T-helper 1 cell (primary cell): ENCODE results near the gene RALGPS1.

Experiments
- DNase-seq, 5 donors: peaks; one replicate each; pipeline ENCODE4 v3.0.0-alpha.2; 2012 to 2020

Gene RALGPS1

DNA sequence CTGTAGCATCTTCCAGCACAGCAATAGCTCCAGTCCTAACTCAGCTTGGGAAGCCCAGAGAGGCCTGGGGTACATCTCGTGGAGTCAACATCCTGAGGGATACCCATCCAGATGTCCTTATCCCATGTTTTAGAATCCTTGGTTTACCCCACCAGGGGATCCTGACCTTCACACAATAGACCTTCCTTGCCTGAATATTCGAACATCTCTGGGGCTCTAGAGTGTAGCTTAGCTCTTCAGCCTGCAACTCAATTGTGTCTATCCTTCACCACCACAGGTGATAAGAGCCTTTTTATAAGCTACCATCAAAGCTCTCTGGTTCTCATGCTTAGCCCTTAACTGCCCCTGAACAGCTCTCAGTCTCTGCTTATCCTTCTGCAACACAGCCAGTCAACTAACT is 7.5 kb upstream of the RALGPS1 start:
- DNase-seq = no peak

- peak in 4 of 5 donors; percentile 25 to 65 (median 50) for DNase-seq
These were observed 767 bp downstream of the RALGPS1 start for GRCh38 chr9:126915281-126915816.

DNA sequence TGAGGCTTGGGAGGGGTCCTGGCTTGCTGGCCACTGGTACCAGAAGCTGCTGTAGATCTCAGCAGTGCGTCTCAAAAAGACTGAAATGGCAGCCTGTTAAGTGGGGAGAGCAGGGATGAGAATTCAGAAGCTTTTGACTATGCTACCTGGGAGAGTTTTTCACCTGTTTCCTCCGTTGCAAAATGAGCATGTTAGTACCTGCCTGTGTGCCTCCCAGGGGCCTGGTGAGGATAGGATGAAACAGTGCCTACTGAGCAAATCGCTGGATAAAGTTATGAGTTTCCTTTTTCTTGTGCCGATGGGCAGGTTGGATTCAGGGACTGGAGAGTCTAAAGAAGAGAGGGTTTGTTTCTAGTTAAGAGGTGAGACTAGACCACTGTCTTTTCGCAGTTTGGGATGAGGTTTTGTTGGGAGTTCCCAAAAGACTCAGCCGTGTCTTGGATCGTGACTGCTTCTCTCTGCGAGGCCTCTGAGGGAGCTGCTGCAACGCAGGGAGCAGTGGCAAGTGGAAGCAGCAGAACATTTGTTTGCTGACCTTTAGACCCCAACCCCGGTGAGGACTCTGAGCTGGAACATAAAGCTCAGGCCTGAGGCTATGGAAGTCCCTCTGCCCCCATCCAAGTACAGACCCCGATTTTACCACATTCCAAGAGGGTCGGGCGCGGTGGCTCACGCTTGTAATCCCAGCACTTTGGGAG is 1.4 kb downstream of the RALGPS1 start:
- DNase-seq = no peak

DNA sequence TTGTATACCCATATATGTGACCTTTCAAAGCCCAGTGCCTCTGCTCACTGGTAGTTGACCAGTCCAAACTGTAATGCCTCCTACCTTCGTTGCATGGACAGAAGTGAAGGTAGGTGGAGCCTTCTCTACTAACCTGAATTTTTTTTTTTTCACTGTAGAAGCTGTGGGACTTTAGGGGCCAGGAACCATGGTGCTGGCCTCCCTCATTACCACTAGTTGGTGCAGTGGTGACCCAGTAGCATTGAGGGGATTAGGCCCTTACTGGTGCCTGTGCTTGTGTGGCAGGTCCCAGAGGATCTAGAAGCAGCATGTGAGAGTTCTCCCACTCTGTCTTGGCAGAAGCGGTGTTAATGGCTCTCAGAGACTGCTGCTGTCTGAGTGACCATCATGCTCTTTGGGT is 2.3 kb downstream of the RALGPS1 start:
- DNase-seq = no peak

- no peak for DNase-seq
These were observed 4.6 kb downstream of the RALGPS1 start for GRCh38 chr9:126919193-126919592.

DNA sequence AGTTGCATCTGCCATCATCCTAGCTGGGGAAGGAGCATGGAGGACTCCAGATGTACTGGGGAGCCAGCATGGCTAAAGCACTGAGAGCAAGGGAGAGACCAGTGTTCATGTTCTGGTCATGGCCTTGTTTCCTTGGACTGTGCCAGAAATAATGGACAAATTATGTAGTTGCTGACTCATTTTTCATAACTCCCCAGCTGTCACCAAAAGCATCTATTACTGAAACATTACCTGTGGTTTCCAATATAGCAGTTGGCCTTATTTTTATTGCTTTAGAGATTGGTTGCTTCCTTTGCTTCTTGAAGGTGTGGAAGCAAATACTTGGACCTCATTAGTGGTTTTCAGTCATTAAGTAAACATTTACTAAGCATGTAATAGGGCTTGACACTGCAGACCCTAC is 11.3 kb downstream of the RALGPS1 start:
- no peak for DNase-seq

DNA sequence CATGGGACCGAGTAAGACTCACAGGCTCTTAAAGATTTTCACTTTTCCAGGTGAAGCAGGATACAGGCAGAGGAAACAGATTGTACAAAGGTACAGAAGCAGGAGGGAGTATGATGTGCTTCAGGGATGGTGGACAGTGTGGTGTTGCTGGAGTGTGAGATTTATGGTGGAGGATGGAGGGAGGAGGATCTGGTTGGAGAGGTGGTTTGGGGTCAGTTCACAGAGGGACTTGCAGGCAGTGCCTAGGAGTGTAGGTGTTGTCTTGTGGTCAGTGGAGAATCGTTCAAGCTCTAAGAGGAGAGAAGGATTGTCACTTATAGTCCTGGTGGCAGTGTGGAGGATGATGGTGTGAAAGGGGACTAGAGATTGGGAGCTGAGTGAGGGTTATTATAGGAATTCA is 11.8 kb downstream of the RALGPS1 start:
- DNase-seq = no peak

DNA sequence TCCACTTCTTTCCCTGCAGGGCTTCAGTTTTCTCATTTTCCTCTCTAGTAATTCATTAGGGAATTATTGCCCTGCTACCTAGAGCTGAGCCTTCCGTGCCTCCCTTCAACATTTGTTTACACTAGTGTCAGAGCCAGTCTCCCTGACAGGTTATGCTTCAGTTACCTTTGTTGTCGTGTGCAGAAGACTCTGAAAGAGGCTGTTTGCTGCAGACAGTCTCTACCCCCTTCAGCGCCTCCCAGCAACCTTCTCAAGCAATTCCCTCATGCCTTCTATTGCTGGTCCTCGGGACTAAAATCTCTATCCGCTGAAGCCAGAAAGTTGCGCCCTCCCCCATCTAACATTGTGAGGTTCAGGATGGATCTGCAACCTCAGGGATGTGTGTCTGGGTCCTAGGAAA is 12.8 kb downstream of the RALGPS1 start:
- DNase-seq = no peak

- no peak for DNase-seq
These were observed 18.3 kb downstream of the RALGPS1 start for GRCh38 chr9:126932871-126933321.

DNA sequence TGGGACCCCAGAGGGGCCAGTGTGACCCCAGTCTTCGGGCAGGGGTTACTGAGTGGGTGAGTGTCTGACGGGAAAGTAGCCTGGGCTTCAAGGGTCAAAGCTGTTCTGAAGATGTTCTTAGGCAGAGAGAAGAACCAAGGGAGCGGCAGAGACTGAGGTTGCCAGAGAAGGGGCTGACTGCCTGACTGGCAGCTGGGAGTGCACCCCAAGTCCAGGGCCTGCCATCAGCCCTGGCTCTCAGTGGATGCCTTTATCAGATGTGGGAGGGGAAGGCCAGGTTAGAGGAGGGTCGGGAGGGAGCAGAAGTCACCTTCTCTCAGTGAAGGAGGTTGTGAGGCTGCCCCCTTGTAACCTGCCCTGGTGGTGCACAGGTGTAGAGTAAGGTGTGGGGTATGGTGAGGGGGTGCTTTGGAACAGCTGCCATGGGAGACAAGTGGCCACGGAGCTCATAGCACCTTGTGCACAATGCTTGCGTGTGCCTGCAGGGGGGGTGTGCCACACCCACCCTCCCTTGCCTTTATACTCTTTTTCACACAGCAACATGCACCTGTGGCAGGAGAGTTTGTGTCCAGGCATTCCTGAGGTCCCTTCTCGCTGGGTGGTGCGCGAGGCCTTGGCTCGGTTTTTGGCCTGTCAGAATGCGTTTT is 18.9 kb downstream of the RALGPS1 start:
- DNase-seq = no peak

- DNase-seq = no peak
These were observed 19.9 kb downstream of the RALGPS1 start for GRCh38 chr9:126934441-126934840.

GRCh38 chr9:126935630-126936029 is 21.0 kb downstream of the RALGPS1 start:
- DNase-seq = no peak

GRCh38 chr9:126937444-126937843 is 22.9 kb downstream of the RALGPS1 start:
- no peak for DNase-seq

GRCh38 chr9:126938327-126938726 is 23.7 kb downstream of the RALGPS1 start:
- DNase-seq = no peak

GRCh38 chr9:126939821-126940221 is 25.2 kb downstream of the RALGPS1 start:
- no peak for DNase-seq

- no peak for DNase-seq
These were observed 27.8 kb downstream of the RALGPS1 start for GRCh38 chr9:126942399-126942798.

- no peak for DNase-seq
These were observed 31.1 kb downstream of the RALGPS1 start for GRCh38 chr9:126945682-126946081.

DNA sequence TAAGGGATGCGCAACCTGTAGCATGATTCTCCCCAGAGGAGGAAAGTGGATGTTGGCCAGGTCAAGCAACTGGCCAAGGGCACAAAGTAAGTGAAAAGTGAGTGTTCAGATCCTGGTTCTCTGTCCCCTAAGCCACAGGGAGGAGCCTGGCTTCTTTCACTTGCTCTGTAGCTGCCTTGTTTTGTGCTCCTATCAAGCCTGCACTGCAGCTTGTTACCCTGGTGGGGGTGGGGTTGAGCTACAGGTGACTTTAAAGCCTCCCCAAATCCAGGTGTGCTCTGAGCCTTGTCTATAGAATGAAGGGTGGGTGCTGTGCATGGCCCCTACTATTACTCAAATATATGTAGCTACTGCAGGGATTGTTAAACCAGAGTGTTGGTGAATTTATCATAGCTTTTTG is 32.9 kb downstream of the RALGPS1 start:
- DNase-seq = peak in 1 of 5 donors; percentile 8

DNA sequence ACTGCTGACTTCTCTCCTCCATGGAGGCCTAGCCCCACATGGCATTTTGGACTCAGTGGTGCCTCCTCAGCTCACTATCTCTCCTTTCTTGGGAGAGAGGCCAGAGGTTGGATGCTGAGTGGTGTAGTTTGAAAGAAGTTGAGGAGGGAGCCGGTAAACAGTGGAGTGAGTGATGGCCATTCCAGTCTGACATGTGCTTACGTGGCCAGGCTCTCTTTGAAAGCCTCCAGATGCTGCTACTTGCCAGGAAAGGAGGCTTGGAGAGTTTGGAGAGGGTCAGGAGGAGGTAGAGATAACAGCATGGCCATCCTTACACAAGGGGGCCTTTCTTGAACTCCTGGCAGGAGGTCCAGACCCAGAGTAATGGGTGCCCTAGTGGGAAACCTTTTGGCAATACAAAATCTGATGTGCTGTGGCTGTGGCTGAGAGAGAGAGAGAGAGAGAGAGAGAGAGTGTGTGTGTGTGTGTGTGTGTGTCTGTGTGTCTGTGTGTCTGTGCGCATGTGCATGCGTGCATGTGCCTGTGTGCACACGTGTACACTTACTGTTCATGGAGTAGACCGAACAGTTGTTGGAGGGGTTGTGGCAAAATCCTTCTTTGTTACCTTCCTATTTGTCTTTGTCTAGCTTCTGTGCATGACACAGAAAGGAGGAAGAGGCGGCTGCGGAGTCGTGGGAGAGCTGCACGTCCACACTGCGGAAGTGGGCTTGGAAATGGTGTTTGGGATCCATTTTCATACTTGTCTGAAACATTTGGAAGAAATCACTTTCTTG is 37.8 kb downstream of the RALGPS1 start:
- DNase-seq = no peak

DNA sequence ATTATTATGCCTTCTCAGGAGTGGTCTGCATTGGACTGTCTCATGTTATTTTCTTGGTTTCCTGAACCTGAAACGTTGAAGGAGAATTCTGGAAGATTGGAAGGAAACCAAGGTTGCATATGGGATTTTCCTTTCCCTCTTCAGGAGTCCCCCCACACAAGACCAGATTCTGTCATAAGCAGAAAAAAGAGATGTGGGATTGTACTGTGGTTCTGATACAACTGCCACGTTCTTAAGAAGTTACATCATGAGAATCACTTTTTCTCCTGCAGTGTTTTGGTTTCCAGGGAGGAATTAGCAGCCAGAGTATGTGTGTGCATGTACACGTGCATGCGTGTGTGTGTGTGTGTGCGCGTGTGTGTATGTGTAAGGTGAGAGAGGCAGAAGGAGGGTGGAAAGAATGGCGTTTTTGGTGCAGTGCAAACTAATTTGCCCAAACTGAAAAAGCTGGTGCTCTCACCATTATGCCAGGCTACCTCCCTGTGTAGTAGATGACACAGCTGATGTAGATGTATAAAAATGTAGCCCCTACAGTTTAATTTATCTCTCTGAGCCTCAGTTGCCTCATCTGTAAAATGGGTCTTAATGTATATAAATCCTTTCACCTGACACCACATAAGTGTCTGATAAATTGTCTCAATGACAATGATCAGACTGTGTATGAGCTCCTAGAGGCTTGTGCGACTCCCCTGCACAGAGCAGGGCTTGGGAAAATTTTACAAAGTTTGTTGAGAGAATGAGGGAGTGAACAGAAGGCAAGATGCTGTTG is 38.6 kb downstream of the RALGPS1 start:
- DNase-seq = no peak

- no peak for DNase-seq
These were observed 41.2 kb downstream of the RALGPS1 start for GRCh38 chr9:126955811-126956210.

- DNase-seq = no peak
These were observed 42.5 kb downstream of the RALGPS1 start for GRCh38 chr9:126956917-126957686.
